ENCODE data around the gene SMAD2. TPM values are rescaled to one million over a fixed set of nuclear protein-coding genes. Genes with fewer than 3 reads are reported as not detected.

Gene SMAD2
- total and polyA plus RNA-seq, 2 experiments from 2014 or later = 30.9 to 90.7 TPM

- TF ChIP-seq EZH2phosphoT487 (IDR thresholded peaks at IDR 0.05; ENCODE audit: unreplicated experiment) (no peak), ETS1 (IDR thresholded peaks at IDR 0.05) (no peak), EZH2 (IDR thresholded peaks at IDR 0.05; ENCODE audit: low read depth, unreplicated experiment) (no peak), STAT1 (IDR thresholded peaks at IDR 0.05; ENCODE audit: unreplicated experiment) (no peak), NANOG (IDR thresholded peaks at IDR 0.05; ENCODE audit: borderline replicate concordance) (no peak), CREB1 (CRISPR knock-in tag; IDR thresholded peaks at IDR 0.05; ENCODE audit: low read depth) (no peak), JUNB (IDR thresholded peaks at IDR 0.05; ENCODE audit: unreplicated experiment) (no peak), POLR2AphosphoS5 (IDR thresholded peaks at IDR 0.05; ENCODE audit: low read depth) (no peak), CTCF (conservative IDR thresholded peaks at IDR 0.05; ENCODE audit: low read depth in 2 of 2) (no peak), ZNF462 (CRISPR knock-in tag; IDR thresholded peaks at IDR 0.05) (no peak), REST (IDR thresholded peaks at IDR 0.05; ENCODE audit: unreplicated experiment) (no peak), ZNF331 (CRISPR knock-in tag; IDR thresholded peaks at IDR 0.05; ENCODE audit: low read depth) (no peak), ZNF114 (CRISPR knock-in tag; IDR thresholded peaks at IDR 0.05) (no peak)
- Mint-ChIP-seq H3K27me3 (ENCODE audit: insufficient read depth, low read depth, poor library complexity) (peaks cover 14% of the 10 kb centered on the region), H3K9me3 (0 out of 3 replicates have a peak, but pooled peaks cover 2% of the 10 kb centered on the region), H3K27ac (no peak overlapping the region), H3K36me3 (ENCODE audit: low read depth) (peaks cover 3% of the 10 kb centered on the region; the same call in 2 of the 3 replicates), H3K4me1 (peaks cover 7% of the 10 kb centered on the region; the same call in 2 of the 3 replicates), H3K4me3 (no peak overlapping the region)
- H3K4me1 ChIP-seq (ENCODE audit: insufficient read depth) = no peaks in the 10 kb centered on the region
- no peaks in the 10 kb centered on the region for H3K27me3 ChIP-seq (ENCODE audit: insufficient read depth)
- H3K4me2 ChIP-seq = no peak overlapping the region
- no peaks in the 10 kb centered on the region for H3K79me2 ChIP-seq (replicated peaks; ENCODE audit: insufficient read depth)
- H2AFZ ChIP-seq = no peak overlapping the region
- no peak for ATAC-seq
- no peaks in the 10 kb centered on the region for H3F3A ChIP-seq (replicated peaks; ENCODE audit: low read depth)
- H3K27ac ChIP-seq (ENCODE audit: low read depth) = no peak overlapping the region
- no peak overlapping the region for H3K4me3 ChIP-seq
- no peak for DNase-seq (ENCODE audit: low spot score)
- H3K36me3 ChIP-seq (ENCODE audit: insufficient read depth) = no peaks in the 10 kb centered on the region
- no peaks in the 10 kb centered on the region for H4K20me1 ChIP-seq (replicated peaks; ENCODE audit: insufficient read depth)
- peaks cover 4% of the 10 kb centered on the region; the same call in 1 of the 2 replicates for H3K9me2 ChIP-seq (ENCODE audit: insufficient read depth)
These were observed 127.7 kb downstream of the SMAD2 start for GRCh38 chr18:47802802-47803201.

Measured in GM23338 (cell line).